HCT116 (cell line): ENCODE results near the gene TNFRSF25. TPM values are rescaled to one million over a fixed set of nuclear protein-coding genes. Genes with fewer than 3 reads are reported as not detected.

Experiments
- ATAC-seq: fragments of 200-7000 bp; cut with Tn5 transposase; 2 replicates; pipeline ENCODE4 v1.9.1; 2020; ENCODE audit warnings: mild to moderate bottlenecking, moderate library complexity
- BruUV-seq: library from RNA; stranded (reverse); fragments of 400-500 nt; replicated peaks from 2 replicates; lab custom pipeline; 2021; lab: Mats Ljungman, UMichigan
- CTCF ChIA-PET: fragments of 300-600 bp; sonication (Branson Sonifier 250); formaldehyde crosslinking; loops from one replicate; lab custom pipeline; 2021; ENCODE audit warnings: antibody characterized with exemption; lab: Charles Lee
- POLR2A ChIA-PET: fragments of 300-600, 350-600 bp; sonication (Branson Sonifier 250); formaldehyde crosslinking; loops from one replicate; lab custom pipeline; 2021; ENCODE audit warnings: antibody characterized with exemption; lab: Charles Lee
- RAD21 ChIA-PET, 2 experiments: fragments of 300-600 bp; sonication (Branson Sonifier 250); formaldehyde crosslinking; loops; one replicate each; lab custom pipeline; 2023; ENCODE audit warnings: low total read pairs in 2 of 2; ENCODE audit not compliant: uncharacterized antibody in 2 of 2, unreplicated experiment in 2 of 2, low non-redundant PET in 1 of 2; lab: Charles Lee
- DNase-seq: peaks from one replicate; pipeline ENCODE4 v3.0.0-alpha.2; 2010; ENCODE audit warnings: low read depth, low spot score
- H2AFZ ChIP-seq: fragments of 200-600 bp; shearing (Covaris generic), sonication (generic); 2 replicates; pipeline ENCODE4 v1.6.1; 2017; ENCODE audit warnings: low read depth, mixed run types, mixed read lengths, antibody characterized with exemption, low read length; ENCODE audit not compliant: poor library complexity, severe bottlenecking
- H3K27ac ChIP-seq: 2 replicates; pipeline ENCODE4 v1.5.1; 2012; ENCODE audit warnings: low read depth, low read length
- H3K27me3 ChIP-seq: fragments of 200-600 bp; sonication (generic); 2 replicates; pipeline ENCODE4 v1.6.1; 2016; ENCODE audit warnings: mixed run types, low read length, mixed read lengths; ENCODE audit not compliant: insufficient read depth
- H3K36me3 ChIP-seq, 2 experiments: fragments of 200-500 bp in 1 of 2; fragments of 200-600 bp in 1 of 2; sonication (Bioruptor generic) in 1 of 2; sonication (generic) in 1 of 2; 2 replicates each; pipeline versions ENCODE4 v1.5.1 to v1.6.1; 2014 to 2016; ENCODE audit warnings: low read length in 2 of 2, inconsistent platforms in 1 of 2, mixed read lengths in 1 of 2, mixed run types in 1 of 2; ENCODE audit not compliant: insufficient read depth in 2 of 2, control insufficient read depth in 1 of 2
- H3K4me1 ChIP-seq, 2 experiments: fragments of 200-600 bp in 1 of 2; sonication (generic) in 1 of 2; 2 replicates each; pipeline versions ENCODE4 v1.5.1 to v1.6.1; 2012 to 2017; ENCODE audit warnings: low read length in 2 of 2, inconsistent platforms in 1 of 2, mild to moderate bottlenecking in 1 of 2, mixed read lengths in 1 of 2, mixed run types in 1 of 2, moderate library complexity in 1 of 2; ENCODE audit not compliant: insufficient read depth in 2 of 2, control insufficient read depth in 1 of 2
- H3K4me2 ChIP-seq: fragments of 200-600 bp; sonication (generic); 2 replicates; pipeline ENCODE4 v1.6.1; 2017; ENCODE audit warnings: mixed run types, low read length, mixed read lengths
- H3K4me3 ChIP-seq, 2 experiments: fragments of 200-600 bp in 1 of 2; sonication (generic) in 1 of 2; replicated peaks in 1 of 2; 2 replicates each; pipeline ENCODE4 v1.5.1; 2011 to 2016; ENCODE audit warnings: low read length in 2 of 2, control low read depth in 1 of 2, low read depth in 1 of 2, mild to moderate bottlenecking in 1 of 2, mixed read lengths in 1 of 2, mixed run types in 1 of 2
- H3K79me2 ChIP-seq: fragments of 200-600 bp; sonication (generic); 2 replicates; pipeline ENCODE4 v1.6.1; 2017; ENCODE audit warnings: mild to moderate bottlenecking, mixed run types, low read length, moderate library complexity, mixed read lengths; ENCODE audit not compliant: insufficient read depth
- H3K9ac ChIP-seq: fragments of 200-600 bp; sonication (generic); 2 replicates; pipeline ENCODE4 v1.6.1; 2016; ENCODE audit warnings: low read length, mixed read lengths
- H3K9me2 ChIP-seq: fragments of 200-600 bp; sonication (generic), shearing (Covaris generic); 2 replicates; pipeline ENCODE4 v1.6.1; 2017; ENCODE audit warnings: mixed run types, mild to moderate bottlenecking, moderate library complexity; ENCODE audit not compliant: insufficient read depth
- H3K9me3 ChIP-seq, 2 experiments: fragments of 200-500 bp in 1 of 2; fragments of 200-600 bp in 1 of 2; sonication (Bioruptor generic) in 1 of 2; sonication (generic) in 1 of 2; 2 replicates each; pipeline ENCODE4 v1.6.1; 2014 to 2017; ENCODE audit warnings: low read length in 2 of 2, mixed read lengths in 2 of 2, inconsistent platforms in 1 of 2, low read depth in 1 of 2, mild to moderate bottlenecking in 1 of 2, mixed run types in 1 of 2, moderate library complexity in 1 of 2; ENCODE audit not compliant: control insufficient read depth in 1 of 2, insufficient read depth in 1 of 2
- H4K20me1 ChIP-seq: fragments of 200-600 bp; sonication (generic), shearing (Covaris generic); 2 replicates; pipeline ENCODE4 v1.6.1; 2017; ENCODE audit warnings: mixed run types, mild to moderate bottlenecking, moderate library complexity; ENCODE audit not compliant: insufficient read depth
- ATF3 ChIP-seq: IDR thresholded peaks from 2 replicates; pipeline ENCODE4 v1.6.1; 2012
- CBX3 ChIP-seq: IDR thresholded peaks from 2 replicates; pipeline ENCODE4 v1.6.1; 2012; ENCODE audit warnings: low read depth
- CEBPB ChIP-seq: IDR thresholded peaks from 2 replicates; pipeline ENCODE4 v1.6.1; 2012; ENCODE audit warnings: low read depth
- EGR1 ChIP-seq: IDR thresholded peaks from 2 replicates; pipeline ENCODE4 v1.6.1; 2012; ENCODE audit warnings: low read depth
- ELF1 ChIP-seq: IDR thresholded peaks from 2 replicates; pipeline ENCODE4 v1.6.1; 2012; ENCODE audit warnings: low read depth, borderline replicate concordance
- EZH2 ChIP-seq: fragments of 200-600 bp; sonication (generic); IDR thresholded peaks from 2 replicates; pipeline ENCODE4 v1.6.1; 2017; ENCODE audit warnings: antibody characterized with exemption, mixed run types
- JUND ChIP-seq: IDR thresholded peaks from 2 replicates; pipeline ENCODE4 v1.6.1; 2012
- MAX ChIP-seq: IDR thresholded peaks from 2 replicates; pipeline ENCODE4 v1.6.1; 2012
- POLR2A ChIP-seq: IDR thresholded peaks from 2 replicates; pipeline ENCODE4 v1.7.0; 2011; ENCODE audit warnings: borderline replicate concordance; ENCODE audit not compliant: insufficient read depth, insufficient read length; ENCODE audit errors: extremely low read depth
- POLR2AphosphoS5 ChIP-seq: IDR thresholded peaks from 2 replicates; pipeline ENCODE4 v1.6.1; 2011; ENCODE audit warnings: mild to moderate bottlenecking, low read depth, low read length, moderate library complexity
- RAD21 ChIP-seq: IDR thresholded peaks from 2 replicates; pipeline ENCODE4 v1.6.1; 2012; ENCODE audit warnings: low read depth, mild to moderate bottlenecking
- REST ChIP-seq: IDR thresholded peaks from 2 replicates; pipeline ENCODE4 v1.6.1; 2012; ENCODE audit warnings: low read depth
- SIN3A ChIP-seq: IDR thresholded peaks from 2 replicates; pipeline ENCODE4 v1.6.1; 2012; ENCODE audit warnings: low read depth
- SRF ChIP-seq: IDR thresholded peaks from 2 replicates; pipeline ENCODE4 v1.6.1; 2012; ENCODE audit warnings: low read depth
- YY1 ChIP-seq: IDR thresholded peaks from 2 replicates; pipeline ENCODE4 v1.6.1; 2011; ENCODE audit warnings: low read length, low read depth, moderate library complexity, mild to moderate bottlenecking; ENCODE audit not compliant: insufficient replicate concordance; ENCODE audit errors: extremely low read depth
- ZBTB33 ChIP-seq: IDR thresholded peaks from 2 replicates; pipeline ENCODE4 v1.6.1; 2011; ENCODE audit warnings: mild to moderate bottlenecking, low read length, moderate library complexity; ENCODE audit not compliant: insufficient replicate concordance; ENCODE audit errors: extremely low read depth
- ZFX ChIP-seq: fragments of 450-650 bp; IDR thresholded peaks from 2 replicates; pipeline ENCODE4 v1.6.1; 2017
- ZNF274 ChIP-seq: fragments of 200-500 bp; sonication (Bioruptor generic); IDR thresholded peaks from 2 replicates; pipeline ENCODE4 v1.6.1; 2014; ENCODE audit warnings: mild to moderate bottlenecking, low read depth, low read length, inconsistent platforms
- intact Hi-C: fragments of 100-400 bp; cut with micrococcal nuclease; formaldehyde crosslinking; loops from 2 replicates; pipeline ENCODE4 v1.10.0; 2022
- total RNA-seq: library from RNA; stranded (reverse); gene quantifications from one replicate; pipeline ENCODE4 v1.2.1, GENCODE V29; 2021; ENCODE audit not compliant: unreplicated experiment

TNFRSF25 gene
- total RNA-seq, 1 experiment from 2014 or later: 27.5 TPM

- intact Hi-C loops: no loop called here
- POLR2A ChIA-PET: no interaction called here
- TF ChIP-seq ZBTB33 (no peak), CEBPB (no peak), RAD21 (no peak), ATF3 (no peak), YY1 (no peak), SIN3A (no peak), JUND (no peak), ZFX (no peak), ZNF274 (no peak), REST (no peak), POLR2A (no peak), EGR1 (no peak), POLR2AphosphoS5 (no peak), CBX3 (no peak), MAX (no peak), EZH2 (no peak), SRF (no peak), ELF1 (no peak)
Observed at GRCh38 chr1:6501279-6501813, 35.4 kb upstream of the TNFRSF25 start.

More at GRCh38 chr1:6501279-6501813, 35.4 kb upstream of the TNFRSF25 start:
- Histone ChIP-seq H3K4me1 (peaks cover 9 to 18% of the 10 kb centered on the region in 2 experiments), H3K9ac (no peak overlapping the region), H3K4me2 (no peak overlapping the region), H3K27ac (no peak overlapping the region), H3K27me3 (no peaks in the 10 kb centered on the region), H4K20me1 (no peaks in the 10 kb centered on the region), H2AFZ (no peak overlapping the region), H3K9me3 (no peaks in the 10 kb centered on the region), H3K4me3 (no peak overlapping the region), H3K79me2 (no peaks in the 10 kb centered on the region), H3K9me2 (no peaks in the 10 kb centered on the region), H3K36me3 (no peaks in the 10 kb centered on the region)
- ATAC-seq (no peak), DNase-seq (no peak)
- CTCF ChIA-PET: no interaction called here
- BruUV-seq: no TSS peak
- RAD21 ChIA-PET: no interaction called here
